T-cell (primary cell): ENCODE data around the gene PGAP3. TPM values are rescaled to one million over a fixed set of nuclear protein-coding genes. Genes with fewer than 3 reads are reported as not detected.

Source experiments
- ATAC-seq, 4 experiments: fragments of 200-7000 bp in 3 of 4; fragments of 150-1000 bp in 1 of 4; cut with Tn5 transposase; replicated peaks in 1 of 4; 1 replicate in 3 of 4; 2 replicates in 1 of 4; pipeline ENCODE4 v1.10.0; 2021; ENCODE audit warnings: moderate library complexity in 3 of 4, mild to moderate bottlenecking in 2 of 4, moderate number of reproducible peaks in 1 of 4
- CTCF ChIA-PET, 2 donors: fragments of 300-600 bp; sonication (Branson Sonifier 250); formaldehyde crosslinking; loops; one replicate each; lab custom pipeline; 2022; ENCODE audit warnings: antibody characterized with exemption in 2 of 2; lab: Charles Lee
- POLR2A ChIA-PET, 2 donors: fragments of 300-600 bp; sonication (Branson Sonifier 250); formaldehyde crosslinking; loops; one replicate each; lab custom pipeline; 2022; ENCODE audit warnings: antibody characterized with exemption in 2 of 2; lab: Charles Lee
- DNase-seq, 35 experiments: peaks; one replicate each; pipeline versions ENCODE4 v3.0.0 to v3.0.0-alpha.2; 2013 to 2023
- H3K27ac ChIP-seq: one replicate; pipeline ENCODE4 v1.5.1; 2013; ENCODE audit warnings: low read length
- H3K27me3 ChIP-seq, 2 experiments: replicated peaks in 1 of 2; 1 replicate in 1 of 2; 2 replicates in 1 of 2; pipeline versions ENCODE4 v1.6.1 to v1.7.0; 2013; ENCODE audit warnings: low read length in 1 of 2, mixed read lengths in 1 of 2; ENCODE audit not compliant: control insufficient read depth in 2 of 2, insufficient read depth in 2 of 2; ENCODE audit errors: extremely low read depth in 1 of 2
- H3K36me3 ChIP-seq, 2 donors: 1 replicate in 1 of 2; 2 replicates in 1 of 2; pipeline versions ENCODE4 v1.6.1 to v1.7.0; 2013; ENCODE audit warnings: low read length in 1 of 2; ENCODE audit not compliant: control insufficient read depth in 2 of 2, insufficient read depth in 1 of 2; ENCODE audit errors: extremely low read depth in 1 of 2
- H3K4me1 ChIP-seq, 2 experiments: 1 replicate in 1 of 2; 2 replicates in 1 of 2; pipeline versions ENCODE4 v1.6.1 to v1.7.0; 2013; ENCODE audit warnings: low read length in 2 of 2, mixed read lengths in 1 of 2; ENCODE audit not compliant: insufficient read depth in 2 of 2, control insufficient read depth in 1 of 2; ENCODE audit errors: extremely low read depth in 1 of 2
- H3K4me3 ChIP-seq, 2 donors: 1 replicate in 1 of 2; 2 replicates in 1 of 2; pipeline versions ENCODE4 v1.5.1 to v1.7.0; 2013; ENCODE audit warnings: mild to moderate bottlenecking in 2 of 2, low read length in 1 of 2, moderate library complexity in 1 of 2; ENCODE audit not compliant: control insufficient read depth in 1 of 2; ENCODE audit errors: extremely low read depth in 1 of 2
- H3K9me3 ChIP-seq: 2 replicates; pipeline ENCODE4 v1.7.0; 2013
- H3K27ac Mint-ChIP-seq, 2 donors: one replicate each; pipeline ENCODE4 v1.8.0; 2020 to 2021; ENCODE audit warnings: mild to moderate bottlenecking in 2 of 2, mixed read lengths in 2 of 2
- H3K27me3 Mint-ChIP-seq, 2 donors: one replicate each; pipeline ENCODE4 v1.8.0; 2021 to 2022; ENCODE audit warnings: mixed read lengths in 2 of 2
- H3K36me3 Mint-ChIP-seq: one replicate; pipeline ENCODE4 v1.8.0; 2021; ENCODE audit warnings: mixed read lengths
- H3K4me1 Mint-ChIP-seq, 3 donors: one replicate each; pipeline ENCODE4 v1.8.0; 2020 to 2022; ENCODE audit warnings: mixed read lengths in 3 of 3, mild to moderate bottlenecking in 1 of 3
- H3K4me3 Mint-ChIP-seq, 3 donors: one replicate each; pipeline ENCODE4 v1.8.0; 2020 to 2022; ENCODE audit warnings: mild to moderate bottlenecking in 3 of 3, mixed read lengths in 3 of 3, moderate library complexity in 3 of 3
- H3K9me3 Mint-ChIP-seq, 3 donors: one replicate each; pipeline ENCODE4 v1.8.0; 2020 to 2022; ENCODE audit warnings: mixed read lengths in 3 of 3
- WGBS: methylation state at CpG from one replicate; pipeline ENCODE4 v1.1.5; 2013; ENCODE audit warnings: missing lambda C conversion rate; ENCODE audit not compliant: insufficient coverage; 5-methylcytosine and 5-hydroxymethylcytosine counted together
- total RNA-seq, 35 experiments: library from RNA in 6 of 35; stranded (reverse) in 6 of 35; fragments of 120-200 nt in 1 of 35; gene quantifications; one replicate each; pipeline versions ENCODE4 v1.2.1 to v1.2.4 and lab custom pipeline; 2013 to 2026

The PGAP3 gene
- total RNA-seq, 5 donors from 2014 or later (not counting 1 experiment from before 2014, with no cell fraction given), result 27.9 to 34.3 (median 31.7) TPM

GRCh38 chr17:39639043-39639442 lies 48.8 kb downstream of the PGAP3 start:
- POLR2A ChIA-PET, result interaction anchor here in 1 of 2 donors (0.6 kb wide), 1 partner anchor 51 kb away, joined by 3 read pairs; no protein-coding TSS in a partner anchor
- 100% methylated on average over 1 of the region's 2 CpGs for WGBS
- no peak overlapping the region for H3K4me3 ChIP-seq
- Mint-ChIP-seq H3K4me1 (peaks cover 75 to 82% (median 78%) of the 10 kb centered on the region in 3 donors), H3K27me3 (no peaks in the 10 kb centered on the region), H3K27ac (peak overlapping the region in 1 of 2 donors; percentile 48), H3K36me3 (no peaks in the 10 kb centered on the region), H3K4me3 (peak overlapping the region in 2 of 3 donors; percentile 34 to 94), H3K9me3 (no peaks in the 10 kb centered on the region)
- ATAC-seq (no peak), DNase-seq (no peak)
- H3K36me3 ChIP-seq, result peaks cover 4% of the 10 kb centered on the region in 2 donors
- no peaks in the 10 kb centered on the region for H3K9me3 ChIP-seq
- CTCF ChIA-PET, result interaction anchor here in 1 of 2 donors (2.1 kb wide), 1 partner anchor 16 kb away, joined by 10 read pairs; no protein-coding TSS in a partner anchor
- H3K27ac ChIP-seq, result no peak overlapping the region
- peaks cover 35 to 85% of the 10 kb centered on the region in 2 experiments for H3K4me1 ChIP-seq
- H3K27me3 ChIP-seq, result no peaks in the 10 kb centered on the region

GRCh38 chr17:39638317-39638716 lies 49.5 kb downstream of the PGAP3 start:
- no peak for DNase-seq
- ChIA-PET CTCF (interaction anchor here (0.5 to 2.1 kb wide), 5 partner anchors 14 to 539 kb away, joined by 3 to 10 read pairs (median 3); partner anchors contain the start of genes PGAP3 (in 1 of the 2) and RAPGEFL1 (in 1 of the 2)), POLR2A (no interaction called here)
- peak overlapping the region; percentile 95 for H3K27ac ChIP-seq
- peak overlapping the region; percentile 88 to 94 for H3K27ac Mint-ChIP-seq
- H3K9me3 ChIP-seq, result no peaks in the 10 kb centered on the region
- peaks cover 0 to 3% of the 10 kb centered on the region in 2 experiments for H3K27me3 ChIP-seq
- peak overlapping the region; percentile 71 to 87 for H3K4me3 ChIP-seq
- no peaks in the 10 kb centered on the region for H3K9me3 Mint-ChIP-seq
- H3K27me3 Mint-ChIP-seq, result no peaks in the 10 kb centered on the region
- 97% methylated on average over 7 of the region's 7 CpGs for WGBS
- H3K36me3 ChIP-seq, result peaks cover 2 to 4% of the 10 kb centered on the region in 2 donors
- ATAC-seq, result no peak
- peak overlapping the region; percentile 91 to 94 (median 92) for H3K4me3 Mint-ChIP-seq
- H3K4me1 ChIP-seq, result peaks cover 32 to 77% of the 10 kb centered on the region in 2 experiments
- H3K4me1 Mint-ChIP-seq, result peaks cover 70 to 75% (median 73%) of the 10 kb centered on the region in 3 donors
- H3K36me3 Mint-ChIP-seq, result no peaks in the 10 kb centered on the region

GRCh38 chr17:39636927-39637736 lies 50.7 kb downstream of the PGAP3 start, which contains the start of gene STARD3:
Gene STARD3, plus strand, starts transcription at chr17:39637144. Its CDS starts 16,388 bp downstream, at chr17:39653532.
- Histone ChIP-seq H3K4me1 (peaks cover 36 to 65% of the 10 kb centered on the region in 2 experiments), H3K27ac (peak within 1 kb of the TSS; percentile 95), H3K4me3 (peak within 1 kb of the TSS; percentile 71 to 87), H3K9me3 (no peaks in the 10 kb centered on the region), H3K27me3 (peaks cover 0 to 13% of the 10 kb centered on the region in 2 experiments), H3K36me3 (peaks cover 0 to 4% of the 10 kb centered on the region in 2 donors)
- ATAC-seq, result peak; percentile 90 to 92 (median 90)
- POLR2A ChIA-PET, result interaction anchor here in 1 of 2 donors (0.5 kb wide), 1 partner anchor 238 kb away, joined by 3 read pairs; no protein-coding TSS in a partner anchor
- Mint-ChIP-seq H3K27ac (peak within 1 kb of the TSS; percentile 88 to 94), H3K4me1 (peaks cover 59 to 64% (median 61%) of the 10 kb centered on the region in 3 donors), H3K4me3 (peak within 1 kb of the TSS; percentile 91 to 94 (median 92)), H3K36me3 (no peaks in the 10 kb centered on the region), H3K27me3 (peaks cover 0 to under 1% of the 10 kb centered on the region in 2 donors), H3K9me3 (no peaks in the 10 kb centered on the region)
- CTCF ChIA-PET, result interaction anchor here (0.6 to 2.1 kb wide), 5 partner anchors 14 to 51 kb away, joined by 3 to 10 read pairs (median 4); partner anchors contain the start of gene PGAP3 (in 1 of the 2)
- DNase-seq, result peak; percentile 77 to 94 (median 87)
- under 1% methylated on average over 61 of the region's 69 CpGs for WGBS

GRCh38 chr17:39636587-39636926 lies 51.3 kb downstream of the PGAP3 start:
- ChIA-PET POLR2A (no interaction called here), CTCF (interaction anchor here in 1 of 2 donors (1.6 kb wide), 1 partner anchor 43 kb away, joined by 3 read pairs; no protein-coding TSS in a partner anchor)
- Histone ChIP-seq H3K36me3 (peaks cover 0 to 4% of the 10 kb centered on the region in 2 donors), H3K27me3 (peaks cover 0 to 18% of the 10 kb centered on the region in 2 experiments), H3K27ac (peak overlapping the region; percentile 95), H3K4me3 (peak overlapping the region; percentile 71 to 87), H3K9me3 (no peaks in the 10 kb centered on the region), H3K4me1 (peaks cover 40 to 62% of the 10 kb centered on the region in 2 experiments)
- Mint-ChIP-seq H3K4me3 (peak overlapping the region; percentile 91 to 94 (median 92)), H3K27me3 (peaks cover 3 to 4% of the 10 kb centered on the region in 2 donors), H3K4me1 (peaks cover 55 to 64% (median 57%) of the 10 kb centered on the region in 3 donors), H3K36me3 (no peaks in the 10 kb centered on the region), H3K27ac (peak overlapping the region; percentile 82 to 94), H3K9me3 (no peaks in the 10 kb centered on the region)
- DNase-seq (peak in 3 of 35 experiments; percentile 13 to 18 (median 16)), ATAC-seq (peak; percentile 6 to 15 (median 10))
- 30% methylated on average over 2 of the region's 6 CpGs for WGBS

- H3K27ac ChIP-seq, result peak overlapping the region; percentile 95
- POLR2A ChIA-PET, result no interaction called here
These were observed 52.2 kb downstream of the PGAP3 start for GRCh38 chr17:39635614-39636176.

More at GRCh38 chr17:39635614-39636176, 52.2 kb downstream of the PGAP3 start:
- H3K4me3 Mint-ChIP-seq, result peak overlapping the region; percentile 31 to 94 (median 92)
- ATAC-seq (no peak), DNase-seq (no peak)
- H3K27me3 ChIP-seq, result peaks cover 0 to 25% of the 10 kb centered on the region in 2 experiments
- H3K4me1 ChIP-seq, result peaks cover 38 to 59% of the 10 kb centered on the region in 2 experiments
- H3K9me3 Mint-ChIP-seq, result no peaks in the 10 kb centered on the region
- 96% methylated on average over 4 of the region's 8 CpGs for WGBS
- H3K9me3 ChIP-seq, result no peaks in the 10 kb centered on the region
- H3K4me3 ChIP-seq, result no peak overlapping the region
- peaks cover 50 to 67% (median 52%) of the 10 kb centered on the region in 3 donors for H3K4me1 Mint-ChIP-seq
- H3K36me3 ChIP-seq, result peaks cover 0 to 4% of the 10 kb centered on the region in 2 donors
- peaks cover 8 to 9% of the 10 kb centered on the region in 2 donors for H3K27me3 Mint-ChIP-seq
- peak overlapping the region; percentile 63 to 94 for H3K27ac Mint-ChIP-seq
- CTCF ChIA-PET, result interaction anchor here (0.6 to 5.7 kb wide), 4 partner anchors 13 to 63 kb away, joined by 3 to 40 read pairs (median 4); no protein-coding TSS in a partner anchor
- H3K36me3 Mint-ChIP-seq, result no peaks in the 10 kb centered on the region
